Adrenal gland (tissue), 5 donors: ENCODE results near the gene RBPJL.

ENCODE experiments used
- POLR2A ChIP-seq, 2 donors: fragments of 450-650 bp; IDR thresholded peaks; one replicate each; pipeline ENCODE4 v1.6.1; 2017; ENCODE audit warnings: antibody characterized with exemption in 2 of 2, mild to moderate bottlenecking in 2 of 2, moderate library complexity in 1 of 2
- TF ChIP-seq, protein P1 (sequence below), 6 experiments: fragments of 450-650 bp in 4 of 6; fragments of 200-600 bp in 2 of 6; sonication (generic) in 1 of 6; IDR thresholded peaks; 1 replicate in 5 of 6; 2 replicates in 1 of 6; pipeline versions ENCODE4 v1.5.1 to v1.8.0; 2016 to 2021; ENCODE audit warnings: antibody characterized with exemption in 6 of 6, mild to moderate bottlenecking in 2 of 6, moderate library complexity in 1 of 6
- donor health status: DM: no; HTN: no; CAD: no.

GRCh38 chr20:45291526-45291925, 15.1 kb upstream of the RBPJL start:
- TF ChIP-seq, protein P1, sequence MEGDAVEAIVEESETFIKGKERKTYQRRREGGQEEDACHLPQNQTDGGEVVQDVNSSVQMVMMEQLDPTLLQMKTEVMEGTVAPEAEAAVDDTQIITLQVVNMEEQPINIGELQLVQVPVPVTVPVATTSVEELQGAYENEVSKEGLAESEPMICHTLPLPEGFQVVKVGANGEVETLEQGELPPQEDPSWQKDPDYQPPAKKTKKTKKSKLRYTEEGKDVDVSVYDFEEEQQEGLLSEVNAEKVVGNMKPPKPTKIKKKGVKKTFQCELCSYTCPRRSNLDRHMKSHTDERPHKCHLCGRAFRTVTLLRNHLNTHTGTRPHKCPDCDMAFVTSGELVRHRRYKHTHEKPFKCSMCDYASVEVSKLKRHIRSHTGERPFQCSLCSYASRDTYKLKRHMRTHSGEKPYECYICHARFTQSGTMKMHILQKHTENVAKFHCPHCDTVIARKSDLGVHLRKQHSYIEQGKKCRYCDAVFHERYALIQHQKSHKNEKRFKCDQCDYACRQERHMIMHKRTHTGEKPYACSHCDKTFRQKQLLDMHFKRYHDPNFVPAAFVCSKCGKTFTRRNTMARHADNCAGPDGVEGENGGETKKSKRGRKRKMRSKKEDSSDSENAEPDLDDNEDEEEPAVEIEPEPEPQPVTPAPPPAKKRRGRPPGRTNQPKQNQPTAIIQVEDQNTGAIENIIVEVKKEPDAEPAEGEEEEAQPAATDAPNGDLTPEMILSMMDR (IDR thresholded peaks at IDR 0.05): no peak
- no peak for TF ChIP-seq POLR2A (IDR thresholded peaks at IDR 0.05)
